CD4-positive, alpha-beta T cell (primary cell): ENCODE data around the gene CCSER1. TPM values are rescaled to one million over a fixed set of nuclear protein-coding genes. Genes with fewer than 3 reads are reported as not detected.

Experiments
- ATAC-seq: fragments of 200-7000 bp; cut with Tn5 transposase; one replicate; pipeline ENCODE4 v1.10.0; 2022; ENCODE audit warnings: mild to moderate bottlenecking; ENCODE audit not compliant: poor library complexity
- CTCF ChIA-PET: fragments of 350-600 bp; sonication (Branson Sonifier 250); formaldehyde crosslinking; loops from one replicate; lab custom pipeline; 2021; ENCODE audit warnings: antibody characterized with exemption, inconsistent platforms; lab: Charles Lee
- POLR2A ChIA-PET: fragments of 350-600 bp; sonication (Branson Sonifier 250); formaldehyde crosslinking; loops from one replicate; lab custom pipeline; 2021; ENCODE audit warnings: antibody characterized with exemption, inconsistent platforms; lab: Charles Lee
- DNase-seq, 14 experiments: peaks; one replicate each; pipeline ENCODE4 v3.0.0-alpha.2; 2013 to 2020; ENCODE audit warnings: mixed read lengths in 2 of 14
- H3K27ac ChIP-seq, 2 donors: one replicate each; pipeline versions ENCODE4 v1.5.1 to v1.7.0; 2013; ENCODE audit warnings: low read length in 2 of 2, low read depth in 1 of 2, mild to moderate bottlenecking in 1 of 2
- H3K27me3 ChIP-seq, 2 experiments: 1 replicate in 1 of 2; 2 replicates in 1 of 2; pipeline versions ENCODE4 v1.6.1 to v1.7.0; 2013; ENCODE audit warnings: low read length in 2 of 2, control low read depth in 1 of 2, mild to moderate bottlenecking in 1 of 2, moderate library complexity in 1 of 2; ENCODE audit not compliant: insufficient read depth in 2 of 2, control insufficient read depth in 1 of 2
- H3K36me3 ChIP-seq: one replicate; pipeline ENCODE4 v1.6.1; 2013; ENCODE audit warnings: low read length, control low read depth; ENCODE audit not compliant: insufficient read depth
- H3K4me1 ChIP-seq: one replicate; pipeline ENCODE4 v1.6.1; 2013; ENCODE audit warnings: low read length, control low read depth; ENCODE audit not compliant: insufficient read depth
- H3K4me3 ChIP-seq: one replicate; pipeline ENCODE4 v1.5.1; 2013; ENCODE audit warnings: mild to moderate bottlenecking, low read length, moderate library complexity
- H3K9me3 ChIP-seq, 2 experiments: 1 replicate in 1 of 2; 2 replicates in 1 of 2; pipeline versions ENCODE4 v1.6.1 to v1.7.0; 2013; ENCODE audit warnings: low read length in 2 of 2, mild to moderate bottlenecking in 2 of 2, control low read depth in 1 of 2, moderate library complexity in 1 of 2; ENCODE audit not compliant: control insufficient read depth in 1 of 2, insufficient read depth in 1 of 2
- H3K27ac Mint-ChIP-seq: one replicate; pipeline ENCODE4 v1.8.0; 2020; ENCODE audit warnings: mixed read lengths
- H3K27me3 Mint-ChIP-seq: one replicate; pipeline ENCODE4 v1.8.0; 2021; ENCODE audit warnings: mixed read lengths
- H3K36me3 Mint-ChIP-seq: one replicate; pipeline ENCODE4 v1.8.0; 2021; ENCODE audit warnings: low read depth, mixed read lengths
- H3K4me1 Mint-ChIP-seq: one replicate; pipeline ENCODE4 v1.8.0; 2021; ENCODE audit warnings: low read depth, mixed read lengths
- H3K4me3 Mint-ChIP-seq: one replicate; pipeline ENCODE4 v1.8.0; 2020; ENCODE audit warnings: mild to moderate bottlenecking, mixed read lengths
- H3K9me3 Mint-ChIP-seq: one replicate; pipeline ENCODE4 v1.8.0; 2020; ENCODE audit warnings: mixed read lengths
- CTCF ChIP-seq: fragments of 200-600 bp; IDR thresholded peaks from one replicate; pipeline ENCODE4 v1.8.0; 2022; ENCODE audit warnings: antibody characterized with exemption, mild to moderate bottlenecking
- intact Hi-C, 2 experiments: fragments of 100-400 bp; cut with DNase I in 1 of 2; cut with micrococcal nuclease in 1 of 2; formaldehyde crosslinking; loops; one replicate each; pipeline versions ENCODE4 v1.15.1 to v1.9.0; 2023 to 2025; cut with DNase I, micrococcal nuclease
- total RNA-seq, 174 experiments: library from RNA in 2 of 174; stranded (reverse) in 2 of 174; gene quantifications; one replicate each; pipeline ENCODE4 v1.2.3 and lab custom pipeline; 2021 to 2026

CCSER1 gene
- total RNA-seq, 2 experiments from 2014 or later: 0.36 to 0.71 TPM

- DNase-seq (no peak), ATAC-seq (no peak)
- Histone ChIP-seq H3K27me3 (no peaks in the 10 kb centered on the region), H3K4me1 (no peaks in the 10 kb centered on the region), H3K36me3 (no peaks in the 10 kb centered on the region), H3K27ac (no peak overlapping the region), H3K4me3 (no peak overlapping the region), H3K9me3 (peaks cover 4 to 15% of the 10 kb centered on the region in 2 experiments)
- Mint-ChIP-seq H3K36me3 (no peaks in the 10 kb centered on the region), H3K27ac (no peak overlapping the region), H3K4me1 (no peaks in the 10 kb centered on the region), H3K4me3 (no peak overlapping the region), H3K27me3 (no peaks in the 10 kb centered on the region), H3K9me3 (peaks cover 20% of the 10 kb centered on the region)
- ChIA-PET POLR2A (no interaction called here), CTCF (no interaction called here)
- no peak for TF ChIP-seq CTCF
- intact Hi-C loops: no loop called here
Observed at GRCh38 chr4:91567594-91567993, 1440.4 kb downstream of the CCSER1 start.

GRCh38 chr4:91577864-91578263 is 1450.7 kb downstream of the CCSER1 start:
- Mint-ChIP-seq H3K4me3 (no peak overlapping the region), H3K27ac (no peak overlapping the region), H3K4me1 (no peaks in the 10 kb centered on the region), H3K27me3 (no peaks in the 10 kb centered on the region), H3K36me3 (no peaks in the 10 kb centered on the region), H3K9me3 (no peaks in the 10 kb centered on the region)
- H3K36me3 ChIP-seq: no peaks in the 10 kb centered on the region
- no peak overlapping the region for H3K27ac ChIP-seq
- H3K4me1 ChIP-seq: no peaks in the 10 kb centered on the region
- POLR2A ChIA-PET: no interaction called here
- ATAC-seq (no peak), DNase-seq (no peak)
- no peak overlapping the region for H3K4me3 ChIP-seq
- TF ChIP-seq CTCF: no peak
- CTCF ChIA-PET: no interaction called here
- no peaks in the 10 kb centered on the region for H3K27me3 ChIP-seq
- intact Hi-C loops: no loop called here
- no peaks in the 10 kb centered on the region for H3K9me3 ChIP-seq

GRCh38 chr4:91590260-91590659 is 1463.1 kb downstream of the CCSER1 start:
- no peaks in the 10 kb centered on the region for H3K9me3 ChIP-seq
- TF ChIP-seq CTCF: no peak
- Mint-ChIP-seq H3K27me3 (no peaks in the 10 kb centered on the region), H3K4me3 (no peak overlapping the region), H3K36me3 (no peaks in the 10 kb centered on the region), H3K9me3 (peaks cover 6% of the 10 kb centered on the region), H3K27ac (no peak overlapping the region), H3K4me1 (no peaks in the 10 kb centered on the region)
- H3K27me3 ChIP-seq: no peaks in the 10 kb centered on the region
- ATAC-seq: no peak
- intact Hi-C loops: no loop called here
- POLR2A ChIA-PET: no interaction called here
- CTCF ChIA-PET: no interaction called here
- H3K27ac ChIP-seq: no peak overlapping the region
- no peaks in the 10 kb centered on the region for H3K36me3 ChIP-seq
- no peaks in the 10 kb centered on the region for H3K4me1 ChIP-seq
- no peak for DNase-seq
- no peak overlapping the region for H3K4me3 ChIP-seq
